AG08396 (cell line): ENCODE results near the gene DCST2.

ENCODE experiments used
- DNase-seq: peaks from one replicate; pipeline ENCODE4 v3.0.0; 2012; ENCODE audit warnings: low spot score, mixed read lengths

DCST2 gene

DNA sequence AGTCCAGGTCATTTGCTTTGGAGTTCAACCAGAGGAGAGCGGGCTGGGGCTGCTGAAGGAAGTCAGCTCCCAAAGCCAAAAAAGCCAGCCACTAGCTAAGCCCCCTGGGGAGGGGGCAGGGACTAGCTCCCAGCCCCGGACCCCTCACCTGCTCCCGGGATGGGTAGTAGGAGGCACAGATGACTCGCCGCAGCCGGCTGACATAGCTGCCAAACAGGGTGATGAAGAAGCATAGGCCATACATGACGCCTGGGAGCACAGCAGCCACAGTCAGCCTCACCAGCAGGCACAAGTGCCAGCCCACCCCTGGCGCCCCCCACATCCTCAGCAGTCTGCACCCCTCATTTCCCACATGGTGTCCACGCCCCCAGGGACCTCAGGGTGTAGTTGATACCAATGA is 7.4 kb downstream of the DCST2 start:
- DNase-seq = no peak

DNA sequence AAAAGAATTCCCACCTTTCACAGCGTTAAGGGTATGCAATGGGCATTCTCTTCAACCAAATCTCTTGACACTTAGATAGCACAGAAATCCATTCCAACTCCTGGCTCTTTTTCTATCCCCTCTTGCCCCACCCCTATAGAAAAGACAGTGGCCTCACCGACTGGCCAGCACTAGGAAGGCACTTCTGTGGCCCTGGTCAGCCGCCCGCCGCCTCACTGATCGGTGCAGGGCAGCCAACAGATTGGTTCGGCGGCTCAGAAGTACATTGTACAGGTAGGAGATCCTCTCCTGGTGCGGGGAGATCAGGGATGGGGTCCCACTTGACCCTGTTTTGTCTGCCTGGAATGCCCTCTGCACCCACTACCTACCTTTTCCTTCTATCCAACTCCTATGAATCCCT is 9.3 kb downstream of the DCST2 start:
- no peak for DNase-seq

DNA sequence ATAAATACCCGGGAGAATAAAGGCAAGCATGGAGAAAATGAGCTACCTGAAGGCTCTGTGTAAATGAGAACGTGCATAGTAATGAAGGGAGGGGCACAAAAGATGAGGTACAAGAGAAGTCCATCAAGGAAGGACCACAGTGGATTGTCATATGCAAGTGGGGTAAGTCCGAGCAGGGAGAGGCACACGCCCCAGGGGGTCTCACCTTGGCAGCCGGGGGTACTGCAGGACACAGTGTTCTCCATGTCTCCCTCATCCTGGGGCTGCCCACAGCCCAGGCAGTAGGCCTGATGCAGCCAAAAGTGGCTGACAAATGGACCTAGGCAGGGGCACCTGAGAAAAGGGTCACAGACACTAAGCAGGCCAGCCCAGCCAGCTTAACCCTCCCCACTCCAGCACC is 10.0 kb downstream of the DCST2 start:
- no peak for DNase-seq

DNA sequence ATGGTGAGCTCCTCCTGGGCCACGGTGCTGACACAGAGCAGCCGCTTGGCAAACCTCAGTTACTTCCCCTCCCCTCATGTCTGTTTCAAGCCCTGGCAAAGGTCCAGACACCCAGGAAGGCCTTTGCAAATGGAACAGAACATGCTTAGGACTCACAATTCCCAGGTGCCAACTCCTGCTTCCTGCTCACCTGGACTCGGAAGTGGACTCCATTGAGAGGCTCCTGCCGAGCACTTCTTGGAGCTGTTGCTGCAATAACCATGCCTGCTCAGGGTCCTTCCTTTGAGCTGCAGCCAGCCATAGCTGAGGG is 10.7 kb downstream of the DCST2 start:
- no peak for DNase-seq

DNA sequence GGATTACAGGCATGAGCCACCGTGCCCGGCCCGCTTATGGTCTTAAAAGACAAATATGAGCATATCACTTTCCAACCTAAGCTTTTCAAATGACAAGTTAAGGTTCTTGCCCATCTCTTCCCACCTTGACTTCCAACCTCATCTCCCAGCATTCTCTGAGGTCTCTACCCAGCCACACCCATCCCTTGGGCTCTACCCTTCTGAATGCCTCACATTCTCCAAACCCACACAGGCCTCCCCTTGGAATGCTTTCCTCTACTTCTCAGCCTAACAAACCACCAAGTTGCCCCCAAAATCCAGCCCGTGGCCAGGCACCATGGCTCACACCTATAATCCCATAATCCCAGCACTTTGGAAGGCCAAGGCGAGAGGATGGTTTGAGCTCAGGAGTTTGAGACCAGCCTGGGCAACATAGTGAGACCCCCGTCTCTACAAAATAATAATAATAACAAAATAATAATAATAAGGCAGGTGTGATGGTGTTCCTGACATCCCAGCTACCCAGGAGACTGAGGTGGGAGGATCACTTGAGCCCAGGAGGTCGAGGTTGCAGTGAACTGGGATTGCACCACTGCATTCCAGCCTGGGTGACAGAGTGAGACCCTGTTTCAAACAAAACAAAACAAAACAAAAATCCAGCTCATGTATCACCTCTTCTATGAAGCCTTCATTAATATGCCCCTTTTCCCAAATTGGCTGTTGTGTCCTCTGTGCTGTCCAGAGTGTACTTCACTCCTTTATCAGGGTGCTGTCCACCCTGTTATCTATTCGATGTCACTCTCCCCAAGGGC is 11.2 kb downstream of the DCST2 start:
- DNase-seq = no peak

DNA sequence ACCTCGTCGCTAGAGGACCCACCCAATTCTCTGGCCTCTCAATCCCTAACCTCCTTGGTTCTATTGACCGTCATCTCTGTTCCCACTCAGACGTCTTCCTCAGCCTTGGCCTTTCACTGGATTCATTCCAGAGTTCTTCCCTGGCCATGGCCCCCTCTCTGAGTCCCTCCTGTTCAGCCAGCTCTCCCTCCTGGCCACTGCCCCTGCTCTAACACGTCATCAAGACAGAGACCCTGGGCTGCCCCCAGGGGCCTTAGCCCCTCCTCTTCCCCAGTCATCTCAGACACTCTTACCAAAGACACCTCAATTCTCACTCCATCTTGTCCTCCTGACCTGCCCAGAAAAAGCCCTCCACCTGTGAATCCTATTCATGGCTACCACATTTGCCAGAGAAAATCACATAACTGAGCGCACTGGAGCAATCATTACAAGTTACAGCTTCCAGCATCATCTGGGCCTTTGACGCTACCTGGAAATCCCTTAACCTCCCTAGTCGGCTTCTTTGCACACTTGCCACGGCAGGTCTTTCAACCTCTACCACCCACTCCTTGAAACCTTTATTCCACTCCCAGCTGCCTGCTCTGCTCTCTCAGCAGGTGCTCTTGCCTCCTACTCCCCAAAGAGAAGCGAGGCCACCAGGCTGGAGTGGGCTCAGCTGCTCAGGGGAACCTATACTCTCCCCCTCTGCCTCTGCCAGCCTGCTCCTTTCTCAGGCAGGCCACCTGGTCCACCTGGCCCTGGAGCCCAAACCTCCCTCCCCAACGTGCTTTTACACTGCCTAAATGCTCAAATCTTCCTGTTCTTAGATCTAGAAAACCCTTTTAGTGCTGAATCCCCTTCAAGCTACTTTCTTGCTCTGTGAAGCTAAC is 14.0 kb downstream of the DCST2 start:
- DNase-seq = no peak

DNA sequence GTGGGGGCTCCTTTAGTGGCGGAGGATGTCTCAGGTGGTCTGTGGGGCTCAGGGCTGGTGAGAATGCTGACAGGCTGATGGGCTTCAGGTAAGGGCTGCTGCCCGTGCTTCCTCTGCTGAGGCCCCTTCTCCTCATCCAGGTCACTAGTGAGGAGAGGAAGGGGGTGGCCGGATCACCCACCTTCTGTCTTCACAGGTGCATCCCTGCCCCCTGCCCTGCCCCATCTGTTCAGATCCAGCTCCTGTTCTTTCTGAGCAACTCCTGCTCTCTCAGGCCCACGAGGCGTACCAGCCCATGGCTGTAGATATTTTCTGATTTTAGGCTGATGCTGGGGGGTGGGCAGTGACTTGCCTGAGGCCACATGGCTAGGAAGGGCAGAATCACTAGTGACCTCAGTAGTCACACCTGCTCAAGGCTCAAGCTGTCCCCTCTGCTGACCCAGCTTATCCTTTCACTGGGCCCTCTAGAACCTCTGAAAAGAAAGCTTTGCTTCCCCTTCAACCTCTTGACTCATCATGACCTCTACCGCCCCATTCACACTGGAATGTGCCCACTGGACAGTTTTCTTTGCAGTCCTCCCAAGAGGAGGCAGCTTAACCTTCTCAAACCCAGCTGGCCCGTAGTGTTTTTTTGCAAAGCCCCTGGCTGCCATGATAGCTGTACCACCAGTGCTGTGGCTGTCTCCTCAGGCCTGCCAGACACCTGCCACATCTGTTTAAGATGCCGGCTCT is 14.8 kb downstream of the DCST2 start:
- peak; percentile 60 for DNase-seq

DNA sequence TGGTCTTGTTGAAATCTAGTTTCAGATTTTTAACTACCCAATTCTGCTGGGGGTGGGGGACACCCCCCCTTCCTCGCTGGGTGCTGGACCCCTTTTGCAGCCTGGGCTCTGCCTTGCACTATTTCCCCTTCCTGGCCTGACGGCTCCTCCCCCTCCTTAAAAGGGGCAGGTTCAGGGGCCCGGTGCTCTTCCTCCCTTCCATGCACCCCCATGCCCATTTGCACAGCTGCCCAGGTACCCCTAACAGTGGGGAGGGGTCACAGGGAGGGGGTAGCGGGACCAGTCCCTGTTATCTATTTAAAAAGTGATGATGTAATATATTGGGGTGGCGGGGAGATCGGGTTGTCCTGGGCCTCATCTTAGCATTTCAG is 15.7 kb downstream of the DCST2 start:
- no peak for DNase-seq

DNA sequence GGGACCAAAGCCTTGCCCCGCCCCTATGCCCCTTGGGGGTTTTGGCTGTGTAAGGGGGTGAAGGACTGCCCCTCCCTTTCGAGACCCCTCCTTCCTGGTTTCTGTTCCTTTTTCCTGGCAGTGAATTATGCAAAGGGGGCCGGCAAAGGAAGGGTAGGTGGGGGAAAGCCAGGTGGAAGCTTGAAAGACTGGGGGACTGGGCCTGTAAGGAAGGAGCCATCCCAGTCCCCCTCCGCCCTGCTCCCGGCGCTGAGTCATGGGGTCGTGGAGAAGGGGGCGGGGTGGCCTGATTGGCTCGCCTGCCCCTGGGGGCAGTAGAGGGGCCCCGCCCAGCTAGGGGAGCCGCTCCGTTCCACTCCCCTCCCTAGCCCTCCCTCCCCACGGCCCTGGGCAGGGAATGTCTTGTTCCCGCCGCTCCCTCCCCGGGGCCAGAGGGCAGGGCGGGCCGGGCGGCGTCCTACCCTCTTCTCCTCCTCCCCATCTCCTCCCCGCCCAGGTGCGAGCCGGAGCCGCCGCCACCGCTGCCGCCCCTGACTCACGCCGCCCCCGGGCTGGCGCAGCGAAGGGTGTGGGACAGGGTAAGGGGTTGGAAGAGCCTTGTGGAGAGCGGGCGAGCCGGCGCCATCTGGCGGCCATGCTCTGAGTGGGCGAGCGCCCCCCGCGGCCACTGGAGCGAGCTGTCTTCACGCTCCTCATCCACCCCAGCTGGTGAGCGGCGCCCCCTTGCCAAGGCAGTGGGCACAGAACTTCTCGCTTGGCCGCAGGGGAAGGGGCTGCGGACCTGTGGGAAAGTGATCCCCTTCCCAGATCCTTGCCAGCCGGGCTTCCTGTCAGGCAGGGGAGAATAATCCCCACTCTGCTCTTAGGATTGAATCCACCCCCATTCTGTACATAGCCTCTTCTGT is 16.3 kb downstream of the DCST2 start:
- peak; percentile 90 for DNase-seq

DNA sequence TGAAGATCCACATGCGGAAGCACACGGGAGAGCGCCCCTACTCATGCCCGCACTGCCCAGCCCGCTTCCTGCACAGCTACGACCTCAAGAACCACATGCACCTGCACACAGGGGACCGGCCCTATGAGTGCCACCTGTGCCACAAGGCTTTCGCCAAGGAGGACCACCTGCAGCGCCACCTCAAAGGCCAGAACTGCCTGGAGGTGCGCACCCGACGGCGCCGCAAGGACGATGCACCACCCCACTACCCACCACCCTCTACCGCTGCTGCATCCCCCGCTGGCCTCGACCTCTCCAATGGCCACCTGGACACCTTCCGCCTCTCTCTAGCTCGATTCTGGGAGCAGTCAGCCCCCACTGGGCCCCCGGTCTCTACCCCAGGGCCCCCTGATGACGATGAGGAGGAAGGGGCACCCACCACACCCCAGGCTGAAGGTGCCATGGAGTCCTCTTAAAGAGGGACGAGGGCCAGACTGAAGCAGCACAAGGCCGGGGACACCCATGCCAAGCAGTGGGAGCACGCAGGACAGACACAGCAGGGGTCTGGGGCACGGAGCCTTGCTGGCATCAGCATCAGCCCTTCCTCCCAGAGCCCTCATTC is 17.2 kb downstream of the DCST2 start:
- DNase-seq = no peak

DNA sequence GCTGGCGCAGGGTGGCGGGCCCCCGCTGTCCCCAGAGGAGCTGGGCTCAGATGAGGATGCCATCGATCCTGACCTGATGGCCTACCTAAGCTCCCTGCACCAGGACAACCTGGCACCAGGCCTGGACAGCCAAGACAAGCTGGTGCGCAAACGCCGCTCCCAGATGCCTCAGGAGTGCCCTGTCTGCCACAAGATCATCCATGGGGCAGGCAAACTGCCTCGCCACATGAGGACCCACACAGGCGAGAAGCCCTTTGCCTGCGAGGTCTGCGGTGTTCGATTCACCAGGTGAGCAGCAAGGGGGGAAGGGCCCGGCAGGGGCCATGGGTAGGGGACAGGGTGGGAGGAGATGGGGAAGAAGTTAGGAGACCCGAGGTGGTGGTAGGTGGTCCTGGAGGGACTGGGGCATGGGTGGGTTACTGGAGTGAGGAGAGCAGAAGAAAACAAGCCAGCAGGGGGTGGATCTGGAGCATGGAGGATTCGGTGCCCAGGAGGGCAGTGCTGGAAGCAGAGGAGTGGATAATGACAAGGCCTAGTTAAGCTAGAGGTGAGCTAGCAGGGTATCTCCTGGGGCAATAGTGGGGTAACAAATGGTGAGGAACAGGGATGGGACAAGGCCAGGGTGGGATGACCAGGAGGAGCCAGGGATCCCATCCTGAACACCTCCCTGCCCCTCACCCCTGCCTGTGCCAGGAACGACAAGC is 17.9 kb downstream of the DCST2 start:
- no peak for DNase-seq

DNA sequence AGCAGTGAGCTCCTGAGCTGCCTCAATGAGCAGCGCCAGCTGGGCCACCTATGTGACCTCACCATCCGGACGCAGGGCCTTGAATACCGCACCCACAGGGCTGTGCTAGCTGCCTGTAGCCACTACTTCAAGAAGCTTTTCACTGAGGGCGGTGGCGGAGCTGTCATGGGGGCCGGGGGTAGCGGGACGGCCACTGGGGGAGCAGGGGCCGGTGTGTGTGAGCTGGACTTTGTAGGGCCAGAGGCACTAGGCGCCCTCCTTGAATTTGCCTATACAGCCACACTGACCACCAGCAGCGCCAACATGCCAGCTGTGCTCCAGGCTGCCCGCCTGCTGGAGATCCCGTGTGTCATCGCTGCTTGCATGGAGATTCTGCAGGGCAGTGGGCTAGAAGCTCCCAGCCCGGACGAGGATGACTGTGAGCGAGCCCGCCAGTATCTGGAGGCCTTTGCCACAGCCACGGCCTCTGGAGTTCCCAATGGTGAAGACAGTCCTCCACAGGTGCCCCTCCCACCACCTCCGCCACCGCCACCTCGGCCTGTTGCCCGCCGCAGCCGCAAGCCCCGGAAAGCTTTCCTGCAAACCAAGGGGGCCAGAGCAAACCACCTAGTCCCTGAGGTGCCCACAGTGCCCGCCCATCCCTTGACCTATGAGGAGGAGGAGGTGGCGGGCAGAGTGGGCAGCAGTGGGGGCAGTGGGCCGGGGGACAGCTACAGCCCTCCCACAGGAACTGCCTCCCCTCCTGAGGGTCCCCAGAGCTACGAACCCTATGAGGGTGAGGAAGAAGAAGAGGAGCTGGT is 18.7 kb downstream of the DCST2 start:
- DNase-seq = no peak

DNA sequence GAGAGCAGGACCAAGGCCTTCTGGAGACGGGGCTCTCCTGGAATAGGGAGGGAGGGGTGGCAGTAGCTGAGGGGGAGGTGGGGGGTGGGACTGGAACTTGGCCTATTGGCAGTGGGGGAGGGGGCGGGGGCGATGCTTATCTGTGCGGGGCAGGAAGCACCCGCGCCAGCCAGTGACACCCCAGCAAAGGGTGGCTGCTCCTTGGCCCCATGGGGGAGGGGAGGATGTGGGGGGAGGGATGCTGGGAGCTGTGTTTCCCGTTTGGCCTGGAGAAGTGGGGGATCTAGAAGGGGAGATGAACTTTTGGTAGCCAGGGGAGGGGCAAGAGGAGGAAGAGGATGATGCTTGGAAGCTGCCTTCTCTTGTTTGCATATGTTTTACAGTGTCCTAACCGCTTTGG is 19.9 kb downstream of the DCST2 start:
- no peak for DNase-seq

DNA sequence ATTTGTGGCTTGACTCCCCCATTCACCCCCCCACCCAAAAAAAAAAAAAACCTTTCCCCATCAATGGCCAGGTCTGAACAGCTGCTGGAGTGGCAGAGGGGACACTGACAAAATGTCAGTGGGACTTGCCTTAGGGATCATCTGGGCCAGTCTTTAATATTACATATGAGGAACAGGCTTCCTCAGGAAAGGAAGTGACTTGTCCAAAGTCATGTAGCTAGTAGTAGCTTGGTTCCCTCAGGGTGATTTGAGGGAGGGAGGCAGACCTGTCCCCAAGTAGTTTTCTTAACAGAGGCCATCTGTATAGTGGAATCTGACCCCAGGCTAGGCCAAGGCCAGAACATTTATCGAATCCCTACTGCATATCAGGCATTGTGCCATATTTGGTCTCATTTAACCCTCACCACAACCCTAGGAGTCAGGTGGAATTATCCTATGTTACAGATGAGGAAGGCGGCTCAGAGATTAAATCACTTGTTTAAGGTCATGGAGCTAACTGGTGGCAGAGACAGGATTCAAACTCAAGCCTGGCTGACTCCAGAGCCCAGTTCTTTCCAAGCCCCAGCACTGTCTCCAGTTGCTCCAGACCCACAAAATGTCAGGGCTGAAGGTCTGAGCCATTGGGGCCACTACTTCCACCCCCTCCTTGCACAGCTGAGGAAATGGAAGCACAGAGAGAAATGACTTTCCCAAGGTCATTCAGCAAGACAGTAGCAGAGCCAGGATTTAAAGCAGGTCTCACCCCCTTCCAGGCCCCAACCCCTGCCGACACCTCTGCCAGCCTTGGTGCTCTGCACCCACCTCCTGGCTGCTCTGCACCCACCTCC is 20.6 kb downstream of the DCST2 start:
- DNase-seq = no peak

DNA sequence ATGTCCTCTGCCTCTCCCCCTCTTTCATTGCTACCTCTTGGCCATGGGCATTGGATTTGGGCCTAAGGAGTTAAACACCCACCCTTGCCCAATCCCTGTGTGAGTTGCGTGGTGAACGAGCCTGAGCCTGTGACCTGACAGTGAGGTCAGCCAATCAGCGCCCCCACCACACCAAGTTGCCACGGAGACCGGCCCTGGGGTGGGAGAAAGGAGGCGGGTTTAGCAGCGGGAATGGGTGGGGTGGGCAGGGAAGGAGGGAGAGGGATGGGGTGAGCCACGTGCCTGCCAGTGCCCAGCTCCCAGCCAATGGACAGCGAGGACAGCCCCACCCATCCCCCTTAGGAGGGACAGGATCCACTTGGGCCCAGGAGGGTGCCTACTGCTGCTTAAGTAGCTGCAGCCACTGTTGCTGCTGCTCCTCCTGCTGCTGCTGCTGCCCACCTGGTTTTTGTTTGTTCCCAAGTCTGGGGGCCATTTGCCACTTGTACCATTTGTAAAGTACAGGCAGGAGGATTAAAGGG is 21.5 kb downstream of the DCST2 start:
- DNase-seq = peak; percentile 75

DNA sequence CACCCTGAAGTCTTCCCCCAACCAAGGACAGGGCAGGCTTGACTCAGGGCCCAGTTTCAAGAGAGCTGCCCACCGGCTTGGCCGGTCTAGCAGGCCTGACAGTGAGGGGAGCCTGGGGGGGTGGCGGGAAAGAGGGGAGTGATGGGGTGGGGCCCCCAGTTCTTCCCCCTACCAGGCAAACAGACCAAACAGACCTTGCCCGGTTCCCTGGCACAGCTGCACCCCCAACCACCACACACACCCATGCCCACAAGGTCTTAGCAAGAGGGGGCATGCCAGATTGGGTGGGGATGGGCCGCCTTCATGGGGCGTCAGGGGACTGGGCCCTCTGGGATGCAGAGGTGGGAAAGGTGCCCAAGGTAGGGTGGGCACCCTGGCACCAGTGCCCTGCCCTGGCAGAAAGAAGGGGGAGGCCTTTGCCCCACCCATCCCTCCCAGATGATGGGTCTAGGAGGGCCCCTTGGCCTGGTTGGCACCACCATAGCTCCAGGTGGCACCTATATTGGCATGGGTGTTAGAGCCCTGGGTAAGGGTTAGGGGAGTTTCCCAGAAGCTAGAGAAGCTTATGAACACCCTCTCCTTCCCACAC is 22.1 kb downstream of the DCST2 start:
- no peak for DNase-seq

DNA sequence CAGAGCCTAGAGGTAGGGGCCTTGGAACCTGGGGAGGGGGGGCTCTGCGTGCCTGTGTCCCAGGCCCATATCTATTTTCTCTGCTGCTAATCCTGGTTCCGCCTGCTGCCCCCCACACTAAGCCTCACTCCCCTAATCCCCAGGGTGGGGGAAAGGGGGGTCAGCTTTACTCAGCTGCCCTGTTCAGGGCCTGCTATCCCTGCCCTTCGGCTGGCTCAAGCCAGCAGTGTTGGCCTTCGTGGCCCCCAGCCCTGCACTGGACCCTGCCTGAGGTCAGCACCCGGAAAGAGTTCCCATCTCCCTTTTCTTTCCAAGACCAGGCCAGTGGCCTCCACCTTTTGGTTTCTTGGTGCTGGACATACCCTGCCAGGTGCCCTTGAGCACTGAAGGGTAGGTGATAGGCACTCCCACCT is 22.6 kb downstream of the DCST2 start:
- DNase-seq = no peak

DNA sequence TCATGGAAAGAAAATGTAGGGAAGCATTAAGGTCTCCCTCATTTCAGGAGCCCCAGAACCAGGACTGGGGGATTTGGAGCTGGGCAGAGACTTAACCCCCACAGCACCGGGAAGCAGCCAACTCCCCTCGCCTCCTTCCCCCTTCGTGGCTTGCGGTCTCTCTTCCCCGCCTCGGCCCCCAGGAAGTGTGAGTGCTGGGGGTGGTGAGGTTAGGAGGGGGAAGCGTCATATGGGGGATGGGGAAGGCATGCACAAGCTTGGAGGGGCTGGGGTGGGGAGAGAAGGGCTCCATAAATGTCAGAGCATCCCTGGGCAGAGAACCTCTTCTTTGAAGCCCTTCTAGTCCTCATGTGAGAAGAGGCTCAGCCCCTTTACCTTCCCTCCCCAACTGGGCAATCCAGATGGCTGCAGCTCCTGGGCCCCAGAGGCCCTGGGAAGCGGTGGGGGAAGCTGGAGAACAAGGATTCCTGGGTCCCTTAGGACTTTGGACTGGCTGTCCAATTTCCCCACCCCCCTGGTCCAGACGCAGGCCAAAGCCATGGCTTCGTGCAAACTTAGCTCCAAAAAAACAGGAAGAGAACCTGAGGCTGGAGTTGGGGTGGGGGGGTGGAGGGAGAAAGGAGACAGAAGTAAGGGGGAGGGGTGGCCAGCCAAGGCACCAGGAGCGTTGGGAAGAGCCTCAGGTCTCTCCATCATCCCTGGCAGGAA is 23.2 kb downstream of the DCST2 start:
- DNase-seq = no peak
